BLaER1 treated with 17β-estradiol and CSF1 and Interleukin-3, amounts not matched to agents 10 nM and 100 nM (cell line): Measurements from ENCODE around the gene FN3K.
A peak's percentile ranks its signal among the peaks of the same experiment; 100 is the strongest.

Source experiments
- H3K27ac ChIP-seq, 11 experiments: shearing (Covaris generic); formaldehyde crosslinking; 2 replicates each; pipeline ENCODE4 v1.8.1; 2022
- H3K27me3 ChIP-seq, 11 experiments: shearing (Covaris generic); formaldehyde crosslinking; 2 replicates each; pipeline ENCODE4 v1.8.1; 2022
- H3K36me3 ChIP-seq, 11 experiments: shearing (Covaris generic); formaldehyde crosslinking; 2 replicates each; pipeline ENCODE4 v1.8.1; 2022
- H3K4me1 ChIP-seq, 10 experiments: shearing (Covaris generic); formaldehyde crosslinking; 2 replicates each; pipeline ENCODE4 v1.8.1; 2022
- H3K4me2 ChIP-seq, 11 experiments: shearing (Covaris generic); formaldehyde crosslinking; 2 replicates each; pipeline ENCODE4 v1.8.1; 2022
- H3K4me3 ChIP-seq, 10 experiments: shearing (Covaris generic); formaldehyde crosslinking; 2 replicates each; pipeline ENCODE4 v1.8.1; 2022
- H3K9ac ChIP-seq, 11 experiments: shearing (Covaris generic); formaldehyde crosslinking; 2 replicates each; pipeline ENCODE4 v1.8.1; 2022
- H3K9me3 ChIP-seq, 11 experiments: shearing (Covaris generic); formaldehyde crosslinking; replicated peaks in 1 of 11; 2 replicates each; pipeline ENCODE4 v1.8.1; 2022
- H4K20me1 ChIP-seq, 11 experiments: shearing (Covaris generic); formaldehyde crosslinking; 2 replicates each; pipeline ENCODE4 v1.8.1; 2022
- Cebpa-rat ChIP-seq, 11 experiments: shearing (Covaris generic); IDR thresholded peaks; 2 replicates each; pipeline ENCODE4 v1.8.1; 2022

FN3K gene

GRCh38 chr17:82751571-82752370 is 16.4 kb downstream of the FN3K start, which contains the start of gene TBCD:
TBCD (plus strand) TSS chr17:82752065; CDS start chr17:82752194, 129 bp downstream.
- TF ChIP-seq Cebpa-rat (IDR thresholded peaks at IDR 0.05): no peak
- peaks cover 0 to 34% (median 22%) of the 10 kb centered on the region in 11 experiments; a peak in 19 of 22 replicates for H3K36me3 ChIP-seq
- H3K9me3 ChIP-seq: peaks cover 9 to 37% (median 35%) of the 10 kb centered on the region in 11 experiments; a peak in 20 of 22 replicates
- peaks cover 0 to 48% (median 42%) of the 10 kb centered on the region in 11 experiments; a peak in 16 of 22 replicates for H4K20me1 ChIP-seq
- H3K27ac ChIP-seq: peak within 1 kb of the TSS; percentile 64 to 93 (median 87); a peak in 21 of 22 replicates
- H3K4me1 ChIP-seq: peaks cover 21 to 36% (median 28%) of the 10 kb centered on the region in 10 experiments
- H3K9ac ChIP-seq: peak within 1 kb of the TSS; percentile 82 to 92 (median 86)
- peak within 1 kb of the TSS; percentile 85 to 100 (median 98) for H3K4me2 ChIP-seq
- H3K27me3 ChIP-seq: no peaks in the 10 kb centered on the region
- H3K4me3 ChIP-seq: peak within 1 kb of the TSS; percentile 77 to 99 (median 94)

DNA sequence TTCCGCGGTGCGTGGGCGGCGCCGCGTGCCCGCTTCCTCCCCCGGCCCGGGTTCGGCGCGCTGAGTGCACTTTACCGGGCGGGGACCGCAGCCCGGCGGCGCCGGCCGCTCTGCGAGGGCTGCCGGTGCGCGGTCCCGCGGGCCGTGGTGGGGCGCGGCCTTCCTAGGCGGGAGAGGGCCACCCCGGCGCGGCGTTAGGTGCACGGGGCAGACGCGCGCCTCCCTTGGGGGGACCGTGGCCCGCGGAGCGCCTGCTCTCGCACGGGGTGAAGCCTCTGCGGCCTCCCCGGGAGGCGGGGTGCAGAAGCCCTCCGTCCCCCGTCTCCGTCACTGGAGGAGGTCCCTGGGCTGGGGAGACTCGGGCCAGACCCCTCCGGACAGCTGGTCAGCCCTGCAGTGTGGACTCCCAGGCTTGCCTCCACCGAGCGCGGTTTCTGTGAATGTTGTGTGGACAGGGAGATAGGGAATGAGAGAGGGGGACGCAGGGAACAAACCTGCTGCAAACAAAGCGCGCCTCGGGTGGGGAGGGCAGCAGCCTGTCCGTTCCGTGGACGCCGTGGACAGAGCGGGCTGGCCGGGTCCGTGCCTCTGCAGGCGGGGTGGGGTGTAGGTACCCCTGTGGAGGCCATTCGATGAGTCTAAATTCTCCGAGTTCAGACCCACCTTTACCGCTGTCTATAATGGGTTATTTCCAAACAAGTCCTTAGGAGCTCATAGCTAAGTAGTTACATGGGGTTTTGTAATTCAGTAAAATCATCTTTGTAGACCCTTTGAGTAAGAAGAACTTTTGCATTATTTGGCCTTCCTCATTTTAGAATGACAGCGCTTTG is 17.2 kb downstream of the FN3K start:
- Histone ChIP-seq H3K9me3 (peaks cover 1 to 29% (median 28%) of the 10 kb centered on the region in 11 experiments; a peak in 19 of 22 replicates), H3K4me3 (peak overlapping the region; percentile 77 to 99 (median 94)), H3K27ac (peak overlapping the region; percentile 64 to 93 (median 87); a peak in 21 of 22 replicates), H3K36me3 (peaks cover 0 to 38% (median 25%) of the 10 kb centered on the region in 11 experiments; a peak in 19 of 22 replicates), H3K9ac (peak overlapping the region; percentile 82 to 92 (median 86)), H3K27me3 (no peaks in the 10 kb centered on the region), H4K20me1 (peaks cover 0 to 56% (median 42%) of the 10 kb centered on the region in 11 experiments; a peak in 16 of 22 replicates), H3K4me1 (peaks cover 21 to 36% (median 28%) of the 10 kb centered on the region in 10 experiments), H3K4me2 (peak overlapping the region; percentile 85 to 100 (median 98))
- no peak for TF ChIP-seq Cebpa-rat (IDR thresholded peaks at IDR 0.05)

- no peak for TF ChIP-seq Cebpa-rat (IDR thresholded peaks at IDR 0.05)
- peaks cover 0 to 61% (median 42%) of the 10 kb centered on the region in 11 experiments; a peak in 16 of 22 replicates for H4K20me1 ChIP-seq
- peak overlapping the region; percentile 82 to 92 (median 86); a peak in 21 of 22 replicates for H3K9ac ChIP-seq
- peaks cover 0 to 43% (median 28%) of the 10 kb centered on the region in 11 experiments; a peak in 19 of 22 replicates for H3K36me3 ChIP-seq
- no peaks in the 10 kb centered on the region for H3K27me3 ChIP-seq
- peak overlapping the region in 1 of 11 experiments; percentile 80; a peak in 2 of 22 replicates for H3K27ac ChIP-seq
- peaks cover 0 to 24% (median 23%) of the 10 kb centered on the region in 11 experiments; a peak in 18 of 22 replicates for H3K9me3 ChIP-seq
- peak overlapping the region; percentile 85 to 100 (median 98) for H3K4me2 ChIP-seq
- peak overlapping the region; percentile 77 to 99 (median 94) for H3K4me3 ChIP-seq
- peaks cover 21 to 36% (median 28%) of the 10 kb centered on the region in 10 experiments for H3K4me1 ChIP-seq
These were observed 17.7 kb downstream of the FN3K start for GRCh38 chr17:82753201-82753464.

DNA sequence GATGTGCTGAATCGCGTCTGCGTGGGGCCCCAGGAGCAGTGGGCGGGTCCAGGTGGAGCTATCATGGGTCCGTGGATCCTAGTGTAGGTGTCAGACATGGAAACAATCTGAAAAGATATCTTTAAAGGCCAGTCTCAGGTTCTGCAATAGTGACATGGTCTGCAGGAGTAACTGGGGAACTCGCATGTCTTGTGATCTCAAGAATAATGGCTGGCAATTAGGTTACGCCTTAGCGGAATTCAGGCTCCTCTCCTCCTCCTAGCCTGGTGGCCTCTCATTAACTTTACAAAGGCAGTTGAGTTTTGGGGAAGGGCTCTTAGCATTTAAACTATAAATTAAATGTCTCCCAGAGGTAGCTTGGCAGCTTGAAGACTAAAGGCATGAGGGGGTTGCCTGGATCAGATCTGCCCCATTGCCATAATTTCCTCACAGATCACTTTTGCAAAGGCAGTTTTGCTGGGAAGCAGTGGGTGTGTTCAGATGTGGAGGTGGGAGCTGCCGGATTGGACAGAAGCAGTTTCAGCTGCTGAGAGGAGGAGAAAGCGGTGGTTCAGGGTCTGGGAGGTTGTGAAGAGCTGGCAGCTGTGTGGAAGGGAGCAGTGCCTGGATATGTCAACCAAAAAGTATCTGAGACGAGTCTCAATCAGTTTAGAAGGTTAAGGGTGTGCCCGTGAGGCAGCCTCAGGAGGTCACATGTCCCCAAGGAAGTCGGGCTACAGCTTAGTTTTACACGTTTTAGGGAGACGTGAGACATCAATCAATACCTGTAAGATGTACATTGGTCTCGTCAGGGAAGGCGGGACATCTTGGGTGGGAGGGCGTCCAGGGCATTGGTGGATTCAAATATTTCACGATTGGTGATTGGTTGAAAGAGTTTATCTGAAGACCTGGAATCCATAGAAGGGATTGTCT is 19.1 kb downstream of the FN3K start:
- Histone ChIP-seq H3K27ac (no peak overlapping the region), H3K4me2 (peak overlapping the region in 10 of 11 experiments; percentile 6 to 100 (median 96); a peak in 13 of 22 replicates), H3K9me3 (peaks cover 0 to 10% (median 9%) of the 10 kb centered on the region in 11 experiments; a peak in 16 of 22 replicates)

GRCh38 chr17:82756166-82756565 is 20.8 kb downstream of the FN3K start:
- H3K4me1 ChIP-seq: peaks cover 21 to 36% (median 28%) of the 10 kb centered on the region in 10 experiments
- no peak overlapping the region for H3K27ac ChIP-seq
- no peak overlapping the region for H3K4me3 ChIP-seq
- peaks cover 0 to 56% (median 42%) of the 10 kb centered on the region in 11 experiments; a peak in 20 of 22 replicates for H3K36me3 ChIP-seq
- peak overlapping the region in 2 of 11 experiments; percentile 11 to 14; a peak in 2 of 22 replicates for H3K9ac ChIP-seq
- H3K4me2 ChIP-seq: peak overlapping the region in 4 of 11 experiments; percentile 9 to 66 (median 27); a peak in 4 of 22 replicates
- no peaks in the 10 kb centered on the region for H3K9me3 ChIP-seq
- H3K27me3 ChIP-seq: no peaks in the 10 kb centered on the region
- TF ChIP-seq Cebpa-rat (IDR thresholded peaks at IDR 0.05): no peak
- peaks cover 0 to 86% (median 44%) of the 10 kb centered on the region in 11 experiments; a peak in 16 of 22 replicates for H4K20me1 ChIP-seq

More for the DNA sequence above, 19.1 kb downstream of the FN3K start:
- H3K36me3 ChIP-seq: peaks cover 0 to 41% (median 29%) of the 10 kb centered on the region in 11 experiments; a peak in 20 of 22 replicates
- no peak overlapping the region for H3K4me3 ChIP-seq
- peaks cover 0 to 72% (median 42%) of the 10 kb centered on the region in 11 experiments; a peak in 16 of 22 replicates for H4K20me1 ChIP-seq
- peaks cover 21 to 36% (median 28%) of the 10 kb centered on the region in 10 experiments for H3K4me1 ChIP-seq
- no peak for TF ChIP-seq Cebpa-rat (IDR thresholded peaks at IDR 0.05)
- H3K9ac ChIP-seq: peak overlapping the region in 4 of 11 experiments; percentile 0 to 18 (median 8); a peak in 3 of 22 replicates
- H3K27me3 ChIP-seq: no peaks in the 10 kb centered on the region

DNA sequence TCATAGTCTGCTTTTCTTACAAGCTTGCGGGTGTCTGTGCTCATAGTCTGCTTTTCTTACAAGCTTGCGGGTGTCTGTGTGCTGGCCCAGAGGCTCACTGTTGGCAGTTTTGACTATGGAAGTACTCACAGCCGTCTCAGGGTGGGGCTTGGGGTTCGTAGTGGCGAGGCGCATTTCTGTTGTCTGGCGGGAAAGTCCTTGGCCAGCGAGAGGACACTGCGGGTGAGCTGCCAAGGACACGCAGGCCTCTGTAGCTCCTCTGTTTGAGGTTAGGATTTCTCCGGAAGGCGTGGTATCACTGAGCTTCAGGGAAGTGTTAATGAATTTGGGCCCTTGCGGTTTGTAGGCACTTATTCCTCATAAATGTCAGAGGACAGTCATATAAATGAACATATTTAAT is 30.0 kb downstream of the FN3K start:
- no peak for TF ChIP-seq Cebpa-rat (IDR thresholded peaks at IDR 0.05)
- no peak overlapping the region for H3K4me2 ChIP-seq
- H4K20me1 ChIP-seq: peaks cover 0 to 60% (median 6%) of the 10 kb centered on the region in 11 experiments; a peak in 10 of 22 replicates
- H3K36me3 ChIP-seq: peaks cover 40 to 95% (median 89%) of the 10 kb centered on the region in 11 experiments
- H3K9ac ChIP-seq: 0 out of 22 replicates have a peak overlapping the region, but pooled peaks of 1 of the 11 experiments have one; percentile 32
- H3K9me3 ChIP-seq: no peaks in the 10 kb centered on the region
- H3K4me1 ChIP-seq: peaks cover 10 to 18% (median 17%) of the 10 kb centered on the region in 10 experiments
- H3K4me3 ChIP-seq: no peak overlapping the region
- H3K27me3 ChIP-seq: no peaks in the 10 kb centered on the region
- no peak overlapping the region for H3K27ac ChIP-seq

DNA sequence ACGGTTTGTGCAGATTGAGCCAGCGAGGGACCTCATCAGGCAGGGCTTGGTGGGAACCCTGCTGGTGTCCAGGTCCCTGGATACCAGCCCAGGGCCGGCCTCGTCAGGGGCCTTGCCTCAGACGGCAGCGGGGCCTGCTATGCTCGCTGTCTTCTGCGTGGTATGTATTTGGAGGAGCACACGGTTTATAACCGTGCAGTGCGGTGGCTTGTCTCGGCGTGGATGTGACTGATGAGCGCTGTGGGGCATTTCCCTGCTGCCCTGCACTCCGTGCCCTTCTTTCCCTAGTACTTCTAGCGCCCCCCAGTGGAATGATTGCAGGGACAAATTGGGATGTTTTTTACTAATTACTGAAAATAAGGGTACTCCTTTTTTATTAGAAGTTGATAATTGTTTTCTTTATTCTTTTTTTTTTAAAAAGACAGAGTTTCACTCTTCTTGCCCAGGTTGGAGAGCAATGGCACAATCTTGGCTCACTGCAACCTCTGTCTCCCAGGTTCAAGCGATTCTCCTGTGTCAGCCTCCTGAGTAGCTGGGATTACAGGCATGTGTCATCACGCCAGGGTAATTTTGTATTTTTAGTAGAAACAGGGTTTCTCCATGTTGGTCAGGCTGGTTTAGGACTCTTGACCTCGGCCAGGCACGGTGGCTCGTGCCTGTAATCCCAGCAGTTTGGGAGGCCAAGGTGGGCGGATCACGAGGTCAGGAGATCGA is 31.8 kb downstream of the FN3K start:
- no peaks in the 10 kb centered on the region for H3K27me3 ChIP-seq
- H3K9ac ChIP-seq: peak overlapping the region in 1 of 11 experiments; percentile 36; a peak in 1 of 22 replicates
- H4K20me1 ChIP-seq: peaks cover 0 to 49% (median 12%) of the 10 kb centered on the region in 11 experiments; a peak in 11 of 22 replicates
- H3K27ac ChIP-seq: no peak overlapping the region
- peaks cover 47 to 95% (median 91%) of the 10 kb centered on the region in 11 experiments for H3K36me3 ChIP-seq
- no peaks in the 10 kb centered on the region for H3K9me3 ChIP-seq
- H3K4me1 ChIP-seq: peaks cover 10 to 28% (median 19%) of the 10 kb centered on the region in 10 experiments
- TF ChIP-seq Cebpa-rat (IDR thresholded peaks at IDR 0.05): no peak
- H3K4me3 ChIP-seq: no peak overlapping the region
- peak overlapping the region; percentile 27 to 58 (median 36); a peak in 14 of 22 replicates for H3K4me2 ChIP-seq
